DOHH2 (cell line): ENCODE data around the gene SYT11.
"Not testable (repeated sequence)": the region's sequence is repeated elsewhere in the genome, so short reads cannot be mapped to it uniquely, and the experiment has no call there.

ENCODE experiments used
- H3F3A ChIP-seq: fragments of 200-600 bp; sonication (generic), shearing (Covaris generic); 2 replicates; pipeline ENCODE4 v1.6.0; 2016; ENCODE audit warnings: antibody characterized with exemption, mild to moderate bottlenecking; ENCODE audit not compliant: control insufficient read depth, insufficient read depth
- H3K27ac ChIP-seq: fragments of 200-600 bp; sonication (generic); 2 replicates; pipeline ENCODE4 v1.5.1; 2014; ENCODE audit warnings: low read depth, mild to moderate bottlenecking, low read length, moderate library complexity
- H3K27me3 ChIP-seq: fragments of 200-600 bp; sonication (generic); 2 replicates; pipeline ENCODE4 v1.6.1; 2014; ENCODE audit warnings: mild to moderate bottlenecking, low read length, mixed read lengths; ENCODE audit not compliant: control insufficient read depth
- H3K36me3 ChIP-seq: fragments of 200-600 bp; sonication (generic); 2 replicates; pipeline ENCODE4 v1.6.1; 2014; ENCODE audit warnings: mild to moderate bottlenecking, low read length, moderate library complexity, mixed read lengths; ENCODE audit not compliant: control insufficient read depth
- H3K4me1 ChIP-seq: fragments of 200-600 bp; sonication (generic); 2 replicates; pipeline ENCODE4 v1.6.1; 2014; ENCODE audit warnings: mild to moderate bottlenecking, low read length, mixed read lengths; ENCODE audit not compliant: control insufficient read depth
- H3K4me2 ChIP-seq: fragments of 200-600 bp; sonication (generic); 2 replicates; pipeline ENCODE4 v1.6.0; 2014; ENCODE audit warnings: mild to moderate bottlenecking, low read length, moderate library complexity
- H3K4me3 ChIP-seq: fragments of 200-600 bp; sonication (generic); 2 replicates; pipeline ENCODE4 v1.5.1; 2014; ENCODE audit warnings: mild to moderate bottlenecking, low read length, mixed read lengths
- H3K79me2 ChIP-seq: fragments of 200-600 bp; sonication (generic); 2 replicates; pipeline ENCODE4 v1.6.1; 2014; ENCODE audit warnings: mild to moderate bottlenecking, low read length, mixed read lengths; ENCODE audit not compliant: control insufficient read depth
- H3K9me2 ChIP-seq: fragments of 200-600 bp; sonication (generic); replicated peaks from 2 replicates; pipeline ENCODE4 v1.6.1; 2014; ENCODE audit warnings: mild to moderate bottlenecking, low read length, mixed read lengths; ENCODE audit not compliant: control insufficient read depth
- H3K9me3 ChIP-seq: fragments of 200-600 bp; sonication (generic); 2 replicates; pipeline ENCODE4 v1.6.1; 2014; ENCODE audit warnings: antibody characterized with exemption, low read length, mixed read lengths; ENCODE audit not compliant: control insufficient read depth, insufficient read depth
- H4K20me1 ChIP-seq: fragments of 200-600 bp; sonication (generic); 2 replicates; pipeline ENCODE4 v1.6.0; 2014; ENCODE audit warnings: low read depth, mild to moderate bottlenecking, antibody characterized with exemption, low read length, moderate library complexity; ENCODE audit not compliant: control insufficient read depth, insufficient read depth
- EZH2phosphoT487 ChIP-seq: fragments of 200-600 bp; sonication (generic); IDR thresholded peaks from 2 replicates; pipeline ENCODE4 v1.6.1; 2017; ENCODE audit warnings: borderline replicate concordance, mild to moderate bottlenecking, antibody characterized with exemption, low read length, moderate library complexity, mixed read lengths
- TF ChIP-seq, protein P1 (sequence below): fragments of 200-600 bp; sonication (generic); IDR thresholded peaks from one replicate; pipeline ENCODE4 v1.5.1; 2014; ENCODE audit warnings: antibody characterized with exemption, mild to moderate bottlenecking, low read depth, low read length; ENCODE audit not compliant: poor library complexity, severe bottlenecking

The SYT11 gene

DNA sequence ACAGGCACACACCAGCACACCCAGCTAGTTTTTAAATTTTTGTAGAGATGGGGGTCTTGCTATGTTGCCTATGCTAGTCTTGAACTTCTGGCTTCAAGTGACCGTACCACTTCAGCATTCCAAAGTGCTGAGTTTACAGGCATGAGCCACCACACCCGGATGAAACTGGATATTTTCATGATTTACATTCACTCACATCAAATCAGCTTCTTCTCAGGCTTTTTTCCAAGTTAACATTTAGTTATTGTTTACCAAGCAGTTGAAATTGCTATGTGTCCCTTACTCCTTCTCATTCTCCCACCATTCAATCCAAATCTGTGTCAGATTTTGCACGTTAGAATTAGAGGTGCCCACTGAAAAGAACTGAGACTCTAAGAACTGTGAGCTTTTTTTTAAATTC, 33.4 kb downstream of the SYT11 start:
- no peak overlapping the region for H3K4me2 ChIP-seq

DNA sequence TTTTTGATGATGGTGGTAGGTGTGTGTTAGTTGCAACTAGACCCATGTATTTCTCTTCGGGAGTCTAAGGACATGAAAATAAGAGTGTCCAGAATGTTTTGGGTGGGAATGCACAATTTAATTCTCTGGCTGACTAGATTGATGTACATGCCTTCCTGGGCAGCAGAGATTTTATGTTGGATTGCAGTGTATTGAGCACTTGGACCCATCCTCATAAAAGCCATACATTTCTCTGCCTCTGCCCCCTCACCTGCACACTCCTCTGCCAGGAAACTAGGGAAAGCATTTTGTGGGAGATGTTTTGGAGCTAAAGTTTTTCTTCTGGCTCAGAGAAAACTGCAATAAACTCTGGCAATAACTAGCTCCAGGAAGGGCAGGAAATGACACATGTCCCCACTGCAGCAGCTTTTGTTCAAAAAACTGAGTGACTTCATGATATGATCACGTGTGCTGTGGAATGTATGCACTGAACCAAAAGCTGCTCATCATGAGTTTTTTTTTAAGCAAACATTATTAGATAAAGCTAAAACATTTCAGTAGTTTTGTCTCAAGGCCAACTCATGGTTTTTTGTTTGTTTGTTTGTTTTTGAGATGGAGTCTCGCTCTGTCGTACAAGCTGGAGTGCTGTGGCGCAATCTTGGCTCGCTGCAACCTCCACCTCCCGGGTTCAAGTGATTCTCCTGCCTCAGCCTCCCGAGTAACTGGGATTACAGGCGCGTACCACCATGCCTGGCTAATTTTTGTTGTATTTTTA, 34.2 kb downstream of the SYT11 start:
- Histone ChIP-seq H3K9me2 (no peaks in the 10 kb centered on the region), H3K27me3 (no peaks in the 10 kb centered on the region), H3K27ac (no peak overlapping the region), H3K79me2 (no peaks in the 10 kb centered on the region), H3K4me2 (no peak overlapping the region), H3F3A (peaks cover 12% of the 10 kb centered on the region; the same call in 1 of the 2 replicates), H3K4me3 (no peak overlapping the region), H4K20me1 (0 out of 2 replicates have a peak, but pooled peaks cover 2% of the 10 kb centered on the region), H3K36me3 (peaks cover 11% of the 10 kb centered on the region), H3K9me3 (no peaks in the 10 kb centered on the region), H3K4me1 (peaks cover 11% of the 10 kb centered on the region)
- TF ChIP-seq, protein P1, sequence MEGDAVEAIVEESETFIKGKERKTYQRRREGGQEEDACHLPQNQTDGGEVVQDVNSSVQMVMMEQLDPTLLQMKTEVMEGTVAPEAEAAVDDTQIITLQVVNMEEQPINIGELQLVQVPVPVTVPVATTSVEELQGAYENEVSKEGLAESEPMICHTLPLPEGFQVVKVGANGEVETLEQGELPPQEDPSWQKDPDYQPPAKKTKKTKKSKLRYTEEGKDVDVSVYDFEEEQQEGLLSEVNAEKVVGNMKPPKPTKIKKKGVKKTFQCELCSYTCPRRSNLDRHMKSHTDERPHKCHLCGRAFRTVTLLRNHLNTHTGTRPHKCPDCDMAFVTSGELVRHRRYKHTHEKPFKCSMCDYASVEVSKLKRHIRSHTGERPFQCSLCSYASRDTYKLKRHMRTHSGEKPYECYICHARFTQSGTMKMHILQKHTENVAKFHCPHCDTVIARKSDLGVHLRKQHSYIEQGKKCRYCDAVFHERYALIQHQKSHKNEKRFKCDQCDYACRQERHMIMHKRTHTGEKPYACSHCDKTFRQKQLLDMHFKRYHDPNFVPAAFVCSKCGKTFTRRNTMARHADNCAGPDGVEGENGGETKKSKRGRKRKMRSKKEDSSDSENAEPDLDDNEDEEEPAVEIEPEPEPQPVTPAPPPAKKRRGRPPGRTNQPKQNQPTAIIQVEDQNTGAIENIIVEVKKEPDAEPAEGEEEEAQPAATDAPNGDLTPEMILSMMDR, result no peak
- no peak for TF ChIP-seq EZH2phosphoT487

More for the DNA sequence above, 33.4 kb downstream of the SYT11 start:
- 0 out of 2 replicates have a peak, but pooled peaks cover 2% of the 10 kb centered on the region for H4K20me1 ChIP-seq
- no peak overlapping the region for H3K27ac ChIP-seq
- H3K79me2 ChIP-seq, result no peaks in the 10 kb centered on the region
- H3K4me3 ChIP-seq, result no peak overlapping the region
- H3K9me2 ChIP-seq, result no peaks in the 10 kb centered on the region
- H3K27me3 ChIP-seq, result no peaks in the 10 kb centered on the region
- no peaks in the 10 kb centered on the region for H3K9me3 ChIP-seq
- H3F3A ChIP-seq, result peaks cover 12% of the 10 kb centered on the region; the same call in 1 of the 2 replicates
- TF ChIP-seq, protein P1, result no peak
- TF ChIP-seq EZH2phosphoT487, result no peak
- peaks cover 11% of the 10 kb centered on the region for H3K4me1 ChIP-seq
- peaks cover 5% of the 10 kb centered on the region for H3K36me3 ChIP-seq

DNA sequence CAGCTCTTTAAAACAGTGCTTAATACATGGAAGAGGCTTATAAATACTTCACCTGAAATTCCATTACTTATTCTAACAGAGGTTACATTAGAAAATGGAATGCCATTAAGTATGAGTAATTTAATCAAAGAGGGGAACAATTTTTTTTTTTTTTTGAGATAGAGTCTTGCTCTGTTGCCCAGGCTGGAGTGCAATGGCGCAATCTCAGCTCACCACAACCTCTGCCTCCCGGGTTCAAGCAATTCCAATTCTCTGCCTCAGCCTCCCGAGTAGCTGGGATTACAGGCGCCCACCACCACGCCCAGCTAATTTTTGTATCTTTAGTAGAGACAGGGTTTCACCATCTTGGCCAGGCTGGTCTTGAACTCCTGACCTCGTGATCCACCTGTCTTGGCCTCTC, 36.2 kb downstream of the SYT11 start:
- not testable (repeated sequence) for H3K4me2 ChIP-seq, H3K27ac ChIP-seq, H3K27me3 ChIP-seq, H3K9me3 ChIP-seq, H3K79me2 ChIP-seq, H3K9me2 ChIP-seq, H4K20me1 ChIP-seq, H3K4me3 ChIP-seq
- peaks cover 12% of the 10 kb centered on the region; the same call in 1 of the 2 replicates for H3F3A ChIP-seq
- peaks cover 15% of the 10 kb centered on the region for H3K4me1 ChIP-seq
- H3K36me3 ChIP-seq, result peaks cover 30% of the 10 kb centered on the region

DNA sequence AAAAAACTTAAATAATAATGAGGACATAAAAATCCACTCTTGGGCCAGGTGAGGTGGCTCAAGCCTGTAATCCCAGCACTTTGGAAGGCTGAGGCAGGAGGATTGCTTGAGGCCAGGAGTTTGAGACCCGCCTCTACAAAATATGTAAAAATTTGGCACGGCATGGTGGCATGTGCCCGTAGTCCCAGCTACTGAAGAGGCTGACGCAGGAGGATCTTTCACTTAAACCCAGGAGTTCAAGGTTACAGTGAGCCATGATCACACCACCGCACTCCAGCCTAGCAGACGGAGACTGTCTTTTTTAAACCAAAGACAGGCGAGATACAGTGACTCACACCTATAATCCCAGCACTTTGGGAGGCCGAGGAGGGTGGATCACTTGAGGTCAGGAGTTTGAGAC, 37.1 kb downstream of the SYT11 start:
- H3K4me3 ChIP-seq, H3K9me3 ChIP-seq, H3K4me2 ChIP-seq, H3K79me2 ChIP-seq, H3K27ac ChIP-seq, H3K9me2 ChIP-seq, H4K20me1 ChIP-seq, H3K27me3 ChIP-seq: not testable (repeated sequence)
- Histone ChIP-seq H3K36me3 (peaks cover 37% of the 10 kb centered on the region), H3K4me1 (peaks cover 15% of the 10 kb centered on the region), H3F3A (peaks cover 12% of the 10 kb centered on the region; the same call in 1 of the 2 replicates)
